A549 (cell line): ENCODE measurements around the gene ABL1. TPM values are rescaled to one million over a fixed set of nuclear protein-coding genes. Genes with fewer than 3 reads are reported as not detected.

Experiments used
- ATAC-seq, 2 experiments: fragments of 200-7000 bp in 1 of 2; fragments of >200 bp in 1 of 2; cut with Nextera tagmentation in 1 of 2; cut with Tn5 transposase in 1 of 2; 3 replicates each; pipeline versions ENCODE4 v1.8.0 to v1.9.1; 2018 to 2020; ENCODE audit warnings: mild to moderate bottlenecking in 1 of 2, moderate library complexity in 1 of 2
- CTCF ChIA-PET: fragments of 300-600 bp; sonication (Branson Sonifier 250); formaldehyde crosslinking; extraction: SDS; loops from one replicate; lab custom pipeline; 2021; ENCODE audit warnings: antibody characterized with exemption, inconsistent platforms; lab: Yijun Ruan, JAX
- POLR2A ChIA-PET: fragments of 350-600 bp; formaldehyde crosslinking; extraction: SDS; loops from one replicate; lab custom pipeline; 2021; ENCODE audit warnings: antibody characterized with exemption, inconsistent platforms; lab: Yijun Ruan, JAX
- DNase-seq, 2 experiments: peaks; one replicate each; pipeline versions ENCODE4 v3.0.0 to v3.0.0-alpha.2; 2011 to 2016; ENCODE audit warnings: low read depth in 1 of 2, low spot score in 1 of 2
- FAIRE-seq: peaks from 2 replicates; lab custom pipeline; 2011; peaks lifted over from hg19 to GRCh38; lab: Jason Lieb, UNC
- H3K27ac ChIP-seq, 2 experiments: fragments of >200 bp; sonication (Bioruptor Twin); formaldehyde crosslinking; 3 replicates each; pipeline ENCODE4 v1.5.1; 2016 to 2017
- H3K4me1 ChIP-seq: fragments of >200 bp; sonication (Bioruptor Twin); formaldehyde crosslinking; 3 replicates; pipeline ENCODE4 v1.6.1; 2016
- H3K4me2 ChIP-seq: fragments of >200 bp; sonication (Bioruptor Twin); formaldehyde crosslinking; 3 replicates; pipeline ENCODE4 v1.6.1; 2016
- H3K4me3 ChIP-seq: fragments of >200 bp; sonication (Bioruptor Twin); formaldehyde crosslinking; 3 replicates; pipeline ENCODE4 v1.5.1; 2016
- H3K9me3 ChIP-seq: fragments of >200 bp; sonication (Bioruptor Twin); formaldehyde crosslinking; 3 replicates; pipeline ENCODE4 v1.6.1; 2016
- EHF ChIP-seq: fragments of 250-450 bp; sonication (Bioruptor Pico); IDR thresholded peaks from 2 replicates; pipeline ENCODE4 v1.5.0; 2020; ENCODE audit warnings: mild to moderate bottlenecking
- EP300 ChIP-seq, 2 experiments: fragments of >200 bp; sonication (Bioruptor Twin); formaldehyde crosslinking; IDR thresholded peaks; 2 replicates in 1 of 2; 3 replicates in 1 of 2; pipeline ENCODE4 v1.6.1; 2016 to 2017
- ESRRA ChIP-seq: fragments of 150-350 bp; IDR thresholded peaks from 2 replicates; pipeline ENCODE4 v1.6.1; 2014; ENCODE audit warnings: mild to moderate bottlenecking, low read length, borderline replicate concordance
- FOXS1 ChIP-seq: fragments of 250-450 bp; sonication (Bioruptor Pico); IDR thresholded peaks from 2 replicates; pipeline ENCODE4 v1.5.0; 2020; ENCODE audit warnings: mild to moderate bottlenecking, moderate library complexity
- GATA3 ChIP-seq: IDR thresholded peaks from 2 replicates; pipeline ENCODE4 v1.6.1; 2012; ENCODE audit warnings: borderline replicate concordance
- HEYL ChIP-seq: fragments of 250-450 bp; sonication (Bioruptor Pico); IDR thresholded peaks from 2 replicates; pipeline ENCODE4 v1.8.0; 2021; ENCODE audit warnings: mild to moderate bottlenecking, moderate library complexity
- JUNB ChIP-seq: fragments of >200 bp; sonication (Bioruptor Twin); formaldehyde crosslinking; IDR thresholded peaks from 2 replicates; pipeline ENCODE4 v1.6.1; 2016
- MAZ ChIP-seq: fragments of 150-350 bp; IDR thresholded peaks from 2 replicates; pipeline ENCODE4 v1.6.1; 2014; ENCODE audit warnings: antibody characterized with exemption, low read depth, low read length, borderline replicate concordance
- NR3C1 ChIP-seq: fragments of >200 bp; sonication (Bioruptor Twin); formaldehyde crosslinking; IDR thresholded peaks from 3 replicates; pipeline ENCODE4 v1.6.1; 2017
- PBX3 ChIP-seq: IDR thresholded peaks from 2 replicates; pipeline ENCODE4 v1.6.1; 2012
- RARB ChIP-seq: fragments of 250-450 bp; sonication (Bioruptor Pico); IDR thresholded peaks from 2 replicates; pipeline ENCODE4 v1.8.0; 2021; ENCODE audit warnings: mild to moderate bottlenecking, moderate library complexity
- USF2 ChIP-seq: fragments of 450-650 bp; IDR thresholded peaks from 2 replicates; pipeline ENCODE4 v1.6.1; 2014; ENCODE audit warnings: antibody characterized with exemption
- ZC3H11A ChIP-seq: fragments of 450-650 bp; IDR thresholded peaks from 2 replicates; pipeline ENCODE4 v1.6.1; 2014; ENCODE audit warnings: antibody characterized with exemption, mild to moderate bottlenecking
- ZFP36 ChIP-seq: fragments of 450-650 bp; IDR thresholded peaks from 2 replicates; pipeline ENCODE4 v1.6.1; 2014; ENCODE audit warnings: borderline replicate concordance; ENCODE audit not compliant: partially characterized antibody
- WGBS: methylation state at CpG from one replicate; pipeline ENCODE4 v1.1.6; 2017; ENCODE audit errors: missing lambda C conversion rate; 5-methylcytosine and 5-hydroxymethylcytosine counted together
- polyA plus RNA-seq, 4 experiments: library from polyadenylated mRNA; depleted of rRNA in 3 of 4; stranded (reverse); fragments of >200 nt; fragmentation: RNase III in 1 of 4; extraction: RNeasy Plus Mini Kit Qiagen cat#74134 plus additional on column Dnase treatment in 1 of 4; gene quantifications; 2 replicates in 3 of 4; 3 replicates in 1 of 4; pipeline ENCODE4 v1.2.3, GENCODE V29; 2011 to 2017
- TF ChIP-seq, protein P1 (sequence below): fragments of 250-450 bp; sonication (Bioruptor Pico); IDR thresholded peaks from 2 replicates; pipeline ENCODE4 v1.5.0; 2021; ENCODE audit warnings: mild to moderate bottlenecking, moderate library complexity, borderline replicate concordance
- TF ChIP-seq, protein P2 (sequence below): fragments of 250-450 bp; sonication (Bioruptor Pico); IDR thresholded peaks from 2 replicates; pipeline ENCODE4 v1.5.0; 2020; ENCODE audit warnings: low read depth, mild to moderate bottlenecking, moderate library complexity
- TF ChIP-seq, protein P3 (sequence below): fragments of 200-600 bp; sonication (generic); IDR thresholded peaks from 2 replicates; pipeline ENCODE4 v1.6.1; 2016; ENCODE audit warnings: antibody characterized with exemption, mild to moderate bottlenecking, moderate library complexity

ABL1 gene
- polyA plus RNA-seq, 2 of the 4 experiments (the other 2 are of a cell fraction), result 26.5 to 32.4 TPM

DNA sequence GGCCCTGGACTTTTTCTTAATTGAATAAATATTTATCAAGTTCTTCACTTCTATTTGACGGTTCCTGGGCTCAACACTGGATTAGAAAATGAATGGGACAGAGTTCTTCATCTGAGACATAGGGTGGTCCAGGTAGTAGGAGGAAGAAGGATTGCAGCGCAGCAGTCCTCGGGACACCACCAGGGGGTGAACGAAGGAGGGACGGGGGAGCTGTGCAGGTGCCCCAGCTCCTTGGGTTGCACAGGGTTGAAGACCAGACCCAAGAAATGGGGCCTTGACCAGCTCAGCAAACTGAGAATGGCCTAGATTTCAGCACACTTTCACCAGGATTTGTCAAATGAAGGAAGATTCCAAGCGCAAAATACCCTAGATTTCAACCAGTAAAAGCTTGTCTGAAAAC, 29.5 kb downstream of the ABL1 start:
- no peaks in the 10 kb centered on the region for H3K4me1 ChIP-seq
- no peaks in the 10 kb centered on the region for H3K9me3 ChIP-seq
- CTCF ChIA-PET, result interaction anchor here (0.9 to 15.3 kb wide), 30 partner anchors 13 to 184 kb away, joined by 3 to 454 read pairs (median 5); partner anchors contain the start of genes ABL1, EXOSC2 and LAMC3
- no peak overlapping the region for H3K27ac ChIP-seq
- no peak overlapping the region for H3K4me3 ChIP-seq
- FAIRE-seq (no peak), DNase-seq (no peak), ATAC-seq (no peak)
- POLR2A ChIA-PET, result no interaction called here
- no peak for TF ChIP-seq ZFP36
- TF ChIP-seq, protein P1, sequence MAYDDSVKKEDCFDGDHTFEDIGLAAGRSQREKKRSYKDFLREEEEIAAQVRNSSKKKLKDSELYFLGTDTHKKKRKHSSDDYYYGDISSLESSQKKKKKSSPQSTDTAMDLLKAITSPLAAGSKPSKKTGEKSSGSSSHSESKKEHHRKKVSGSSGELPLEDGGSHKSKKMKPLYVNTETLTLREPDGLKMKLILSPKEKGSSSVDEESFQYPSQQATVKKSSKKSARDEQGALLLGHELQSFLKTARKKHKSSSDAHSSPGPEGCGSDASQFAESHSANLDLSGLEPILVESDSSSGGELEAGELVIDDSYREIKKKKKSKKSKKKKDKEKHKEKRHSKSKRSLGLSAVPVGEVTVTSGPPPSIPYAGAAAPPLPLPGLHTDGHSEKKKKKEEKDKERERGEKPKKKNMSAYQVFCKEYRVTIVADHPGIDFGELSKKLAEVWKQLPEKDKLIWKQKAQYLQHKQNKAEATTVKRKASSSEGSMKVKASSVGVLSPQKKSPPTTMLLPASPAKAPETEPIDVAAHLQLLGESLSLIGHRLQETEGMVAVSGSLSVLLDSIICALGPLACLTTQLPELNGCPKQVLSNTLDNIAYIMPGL (CRISPR knock-in tag), result no peak
- no peak for TF ChIP-seq ZC3H11A
- no peak for TF ChIP-seq EHF (CRISPR knock-in tag)
- no peak for TF ChIP-seq GATA3
- TF ChIP-seq USF2, result no peak
- TF ChIP-seq NR3C1, result no peak
- no peak for TF ChIP-seq EP300 (IDR thresholded peaks at IDR 0.05)
- no peak for TF ChIP-seq RARB (CRISPR knock-in tag)
- TF ChIP-seq PBX3, result no peak
- no peak for TF ChIP-seq FOXS1
- TF ChIP-seq, protein P2, sequence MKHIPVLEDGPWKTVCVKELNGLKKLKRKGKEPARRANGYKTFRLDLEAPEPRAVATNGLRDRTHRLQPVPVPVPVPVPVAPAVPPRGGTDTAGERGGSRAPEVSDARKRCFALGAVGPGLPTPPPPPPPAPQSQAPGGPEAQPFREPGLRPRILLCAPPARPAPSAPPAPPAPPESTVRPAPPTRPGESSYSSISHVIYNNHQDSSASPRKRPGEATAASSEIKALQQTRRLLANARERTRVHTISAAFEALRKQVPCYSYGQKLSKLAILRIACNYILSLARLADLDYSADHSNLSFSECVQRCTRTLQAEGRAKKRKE (CRISPR knock-in tag), result no peak
- no peak for TF ChIP-seq MAZ
- TF ChIP-seq JUNB, result no peak
- TF ChIP-seq, all 56 proteins: peak for 0
- 87% methylated on average over 6 of the region's 6 CpGs for WGBS
- no peak overlapping the region for H3K4me2 ChIP-seq

DNA sequence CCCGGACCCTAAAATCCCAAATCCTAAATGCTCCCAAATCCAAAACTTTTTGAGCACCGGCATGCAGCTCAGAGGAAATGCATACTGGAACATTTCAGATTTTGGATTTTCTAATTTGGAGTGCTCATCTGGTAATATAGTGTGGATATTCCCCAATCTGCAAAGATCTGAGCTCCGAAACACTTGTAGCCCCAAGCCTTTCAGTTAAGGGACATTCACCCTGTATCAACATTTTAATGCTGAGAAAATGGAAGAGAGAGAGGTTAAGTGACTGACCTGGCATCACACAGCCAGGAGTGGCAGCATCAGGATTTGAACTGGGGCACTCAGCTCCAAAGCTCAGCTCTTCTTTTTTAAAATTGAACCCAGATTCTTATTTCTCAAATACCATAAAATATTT, 30.9 kb downstream of the ABL1 start:
- TF ChIP-seq ESRRA (no peak), HEYL (CRISPR knock-in tag) (no peak)
- TF ChIP-seq, protein P3, sequence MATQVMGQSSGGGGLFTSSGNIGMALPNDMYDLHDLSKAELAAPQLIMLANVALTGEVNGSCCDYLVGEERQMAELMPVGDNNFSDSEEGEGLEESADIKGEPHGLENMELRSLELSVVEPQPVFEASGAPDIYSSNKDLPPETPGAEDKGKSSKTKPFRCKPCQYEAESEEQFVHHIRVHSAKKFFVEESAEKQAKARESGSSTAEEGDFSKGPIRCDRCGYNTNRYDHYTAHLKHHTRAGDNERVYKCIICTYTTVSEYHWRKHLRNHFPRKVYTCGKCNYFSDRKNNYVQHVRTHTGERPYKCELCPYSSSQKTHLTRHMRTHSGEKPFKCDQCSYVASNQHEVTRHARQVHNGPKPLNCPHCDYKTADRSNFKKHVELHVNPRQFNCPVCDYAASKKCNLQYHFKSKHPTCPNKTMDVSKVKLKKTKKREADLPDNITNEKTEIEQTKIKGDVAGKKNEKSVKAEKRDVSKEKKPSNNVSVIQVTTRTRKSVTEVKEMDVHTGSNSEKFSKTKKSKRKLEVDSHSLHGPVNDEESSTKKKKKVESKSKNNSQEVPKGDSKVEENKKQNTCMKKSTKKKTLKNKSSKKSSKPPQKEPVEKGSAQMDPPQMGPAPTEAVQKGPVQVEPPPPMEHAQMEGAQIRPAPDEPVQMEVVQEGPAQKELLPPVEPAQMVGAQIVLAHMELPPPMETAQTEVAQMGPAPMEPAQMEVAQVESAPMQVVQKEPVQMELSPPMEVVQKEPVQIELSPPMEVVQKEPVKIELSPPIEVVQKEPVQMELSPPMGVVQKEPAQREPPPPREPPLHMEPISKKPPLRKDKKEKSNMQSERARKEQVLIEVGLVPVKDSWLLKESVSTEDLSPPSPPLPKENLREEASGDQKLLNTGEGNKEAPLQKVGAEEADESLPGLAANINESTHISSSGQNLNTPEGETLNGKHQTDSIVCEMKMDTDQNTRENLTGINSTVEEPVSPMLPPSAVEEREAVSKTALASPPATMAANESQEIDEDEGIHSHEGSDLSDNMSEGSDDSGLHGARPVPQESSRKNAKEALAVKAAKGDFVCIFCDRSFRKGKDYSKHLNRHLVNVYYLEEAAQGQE, result no peak
- TF ChIP-seq, all 56 proteins: peak for 0
- Histone ChIP-seq H3K4me2 (no peak overlapping the region), H3K9me3 (no peaks in the 10 kb centered on the region), H3K4me3 (no peak overlapping the region), H3K27ac (no peak overlapping the region), H3K4me1 (no peaks in the 10 kb centered on the region)
- ChIA-PET POLR2A (interaction anchor here (0.6 to 0.7 kb wide), 3 partner anchors 95 to 181 kb away, joined by 3 to 10 read pairs (median 3); no protein-coding TSS in a partner anchor), CTCF (interaction anchor here (0.6 to 15.3 kb wide), 55 partner anchors 8 to 484 kb away, joined by 3 to 454 read pairs (median 6); partner anchors contain the start of genes ABL1, LAMC3 and QRFP)
- DNase-seq (no peak), FAIRE-seq (no peak), ATAC-seq (no peak)
- WGBS, result 98% methylated on average over 3 of the region's 3 CpGs
